GM21576 (cell line): ENCODE results near the gene GJA4.

Experiments used
- ATAC-seq: cut with Tn5 transposase; IDR thresholded peaks from one replicate; pipeline ENCODE4 v1.9.1; 2021; ENCODE audit warnings: mild to moderate bottlenecking, moderate library complexity; ENCODE audit not compliant: unreplicated experiment

The GJA4 gene

DNA sequence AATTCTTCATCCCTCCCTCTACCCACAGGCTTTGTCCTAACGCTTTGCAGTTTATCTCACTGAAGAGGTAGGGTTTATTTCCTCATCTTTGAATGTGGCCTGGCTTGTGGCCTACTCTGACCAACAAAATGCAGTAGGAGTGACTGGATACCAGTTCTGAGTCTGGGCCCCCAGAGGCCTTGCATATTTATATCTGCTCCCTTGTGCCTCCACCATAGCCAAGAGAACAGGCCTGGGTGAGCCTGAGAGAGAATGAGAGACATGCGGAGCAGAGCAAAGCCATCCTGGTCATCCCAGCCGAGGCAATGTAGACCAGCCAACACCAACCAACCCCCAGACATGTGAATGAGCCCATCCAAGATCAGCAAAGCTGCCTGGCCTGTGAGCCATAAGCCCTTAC is 36.5 kb downstream of the GJA4 start:
- ATAC-seq, result no peak

DNA sequence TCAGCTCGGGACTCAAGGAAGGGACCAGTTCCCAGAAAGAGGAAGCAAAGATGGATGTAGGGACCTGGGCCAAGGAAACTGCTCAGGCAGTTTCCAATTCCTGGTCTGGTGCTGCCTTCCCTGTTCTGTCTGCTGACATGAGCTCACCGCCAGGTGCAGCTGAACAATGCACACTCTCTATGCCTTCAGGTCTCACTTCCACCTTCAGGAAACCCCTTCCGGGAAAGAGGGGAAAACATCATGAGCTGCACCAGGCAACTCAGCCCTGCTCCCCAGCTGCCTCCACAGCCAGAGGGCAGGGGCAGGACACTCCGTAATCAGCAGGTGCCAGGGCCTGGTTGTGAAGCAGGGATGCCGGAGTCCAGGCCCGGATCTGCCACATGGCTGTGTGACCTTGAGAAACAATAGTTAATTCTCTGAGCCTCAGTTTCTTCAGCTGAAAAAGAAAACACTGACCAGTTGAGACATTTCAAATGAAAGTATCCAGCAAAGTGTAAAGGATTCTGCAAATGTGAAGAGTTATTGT is 39.0 kb downstream of the GJA4 start:
- no peak for ATAC-seq

DNA sequence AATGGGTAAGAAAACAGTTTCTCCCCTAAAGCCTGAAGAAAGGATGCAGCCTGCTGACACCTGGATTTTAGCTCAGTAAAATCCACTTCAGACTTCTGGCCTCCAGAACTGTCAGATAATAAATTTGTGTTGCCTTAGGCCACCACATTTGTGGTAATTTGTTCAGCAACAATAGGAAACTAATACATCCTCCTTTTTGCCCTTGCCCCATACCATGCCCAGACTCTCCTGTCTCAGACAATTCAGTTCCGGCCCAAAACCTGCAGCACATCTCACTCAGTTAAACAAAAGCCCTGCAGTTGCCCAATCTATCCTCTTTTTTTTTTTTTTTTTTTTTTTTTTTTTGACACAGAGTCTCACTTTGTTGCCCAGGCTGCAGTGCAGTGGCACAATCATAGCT is 40.9 kb downstream of the GJA4 start:
- ATAC-seq, result no peak

DNA sequence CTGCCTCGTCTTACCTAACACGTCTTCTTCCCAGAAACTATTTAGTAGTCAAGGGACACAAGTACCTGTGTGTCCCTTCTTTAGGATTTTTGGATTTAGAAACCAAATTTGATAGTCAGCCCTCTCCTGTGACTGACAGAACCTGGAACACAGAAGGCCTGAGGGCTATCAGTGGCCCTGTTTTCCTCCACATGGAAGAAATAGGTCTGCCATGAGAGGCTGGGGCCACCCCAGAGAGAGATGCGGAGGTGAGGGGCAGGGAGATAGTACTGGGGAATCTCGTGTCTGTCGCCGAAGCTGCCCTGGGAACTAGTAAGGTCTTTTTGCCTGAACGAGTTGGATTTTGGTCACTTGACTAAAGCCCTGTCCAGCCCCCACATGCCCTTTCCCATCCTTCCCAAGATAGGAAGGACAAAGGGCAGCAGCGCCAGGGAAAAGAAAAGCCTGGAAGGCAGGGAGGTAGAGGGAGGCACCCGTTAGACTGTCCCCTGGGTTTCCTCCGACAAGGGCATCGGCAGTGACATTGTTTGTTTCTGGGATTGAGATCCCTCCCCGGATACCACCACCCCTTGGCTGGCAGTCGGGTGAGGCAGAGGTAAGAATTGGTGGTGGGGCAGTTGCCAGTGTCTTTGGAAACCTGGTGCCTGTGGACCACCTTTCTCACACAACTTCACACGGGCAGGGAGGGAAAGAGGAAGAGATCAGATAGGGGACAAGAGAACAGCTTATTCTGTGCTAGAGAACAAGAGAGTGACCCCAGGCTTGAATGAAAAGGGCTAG is 46.9 kb downstream of the GJA4 start:
- ATAC-seq, result no peak

DNA sequence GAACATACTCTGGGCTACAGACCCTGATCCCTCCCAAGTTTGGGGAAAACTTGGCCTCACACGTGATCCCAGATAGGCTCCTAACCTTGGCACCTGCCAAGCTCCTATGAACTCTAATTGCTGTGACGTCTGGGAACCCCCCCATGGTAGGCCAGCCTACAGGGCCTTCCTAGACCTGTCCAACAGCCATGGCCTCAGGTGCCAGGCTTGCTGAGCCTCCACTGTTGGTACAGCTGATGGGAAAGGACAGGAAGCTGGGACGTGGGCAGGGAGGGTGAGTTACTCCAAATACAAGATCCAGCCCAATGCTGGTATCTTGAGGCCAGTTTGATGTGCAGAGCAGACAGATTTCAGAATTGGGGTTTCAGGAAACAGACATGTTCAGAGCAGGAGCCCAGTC is 47.6 kb downstream of the GJA4 start:
- no peak for ATAC-seq

DNA sequence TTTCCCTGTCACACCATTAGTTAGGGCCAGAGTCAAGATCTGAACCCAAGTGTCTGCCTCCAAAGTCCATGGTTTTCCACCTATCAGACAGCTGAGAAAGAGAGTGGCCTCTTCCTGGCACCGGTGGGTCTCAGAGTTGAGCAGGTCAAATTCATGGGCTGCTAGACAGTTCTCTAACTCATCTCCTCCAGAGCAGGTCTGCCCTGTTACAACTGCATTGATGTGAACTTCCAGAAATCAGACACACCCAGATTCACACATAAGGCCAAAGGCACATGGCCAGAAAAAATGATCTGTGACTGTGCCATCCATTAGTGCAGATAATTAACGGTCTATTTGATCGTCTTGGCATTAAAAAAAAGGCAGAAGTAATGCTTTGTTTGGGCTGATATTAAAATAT is 49.3 kb downstream of the GJA4 start:
- ATAC-seq, result no peak

DNA sequence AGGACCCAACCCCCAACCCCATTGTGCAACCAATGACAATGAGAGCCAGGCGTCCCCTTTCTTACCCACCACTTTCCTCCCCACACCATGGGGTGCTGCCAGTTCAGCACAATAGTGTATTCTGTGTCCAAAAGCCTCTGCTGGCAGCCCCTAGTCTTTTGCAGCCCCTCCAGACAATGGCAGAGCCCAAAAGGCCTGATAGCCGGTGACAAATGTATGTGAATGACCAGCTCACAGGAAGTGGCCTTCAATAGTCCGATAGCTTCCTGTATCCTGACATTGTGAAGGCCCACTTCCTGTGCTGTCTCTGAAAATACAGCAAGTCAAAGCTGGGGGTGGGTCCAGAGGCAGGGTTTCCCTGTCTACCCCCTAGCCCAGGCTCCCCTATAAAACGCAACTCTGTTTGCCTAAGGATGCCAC is 50.2 kb downstream of the GJA4 start:
- ATAC-seq, result no peak

DNA sequence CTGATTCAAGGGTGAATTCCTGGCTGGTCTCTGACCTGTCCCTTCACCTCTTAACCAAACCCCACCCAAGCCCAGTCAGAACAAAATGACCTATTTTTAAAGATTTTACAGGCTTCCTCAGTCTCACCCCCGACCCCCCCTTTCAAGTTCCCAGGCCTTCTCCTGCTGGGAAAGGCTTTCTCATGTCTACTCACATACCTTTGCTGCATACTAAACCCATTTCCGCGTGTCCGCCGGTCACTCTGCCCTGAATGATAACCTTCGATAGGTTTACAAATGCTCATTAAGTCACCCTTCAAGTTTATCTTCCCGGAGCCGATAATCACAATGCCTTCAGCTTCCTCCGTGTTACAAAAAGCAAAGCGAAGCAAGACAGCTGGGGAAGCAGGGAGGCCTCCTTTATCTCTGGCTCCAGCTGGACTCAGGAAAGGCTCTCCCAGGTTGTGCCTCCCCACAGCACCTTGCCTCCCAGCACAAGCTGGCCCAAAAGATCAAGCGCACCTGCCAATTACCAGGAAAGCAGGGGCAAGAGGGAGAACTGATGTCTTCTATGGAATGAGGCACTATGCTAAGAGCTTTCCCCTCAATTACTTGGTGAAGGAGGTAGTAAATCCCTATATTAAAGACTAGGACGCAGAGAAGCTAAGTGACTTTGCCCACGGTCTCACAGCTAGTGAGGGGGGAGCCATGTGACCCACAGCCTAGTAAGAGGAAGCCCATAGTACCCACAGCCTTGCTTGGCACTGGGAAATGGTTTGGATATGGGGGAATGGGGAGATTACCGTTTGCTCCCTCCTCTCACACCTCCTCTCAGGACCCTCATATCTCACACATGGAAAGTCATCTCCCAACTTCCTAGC is 50.8 kb downstream of the GJA4 start:
- ATAC-seq, result no peak

DNA sequence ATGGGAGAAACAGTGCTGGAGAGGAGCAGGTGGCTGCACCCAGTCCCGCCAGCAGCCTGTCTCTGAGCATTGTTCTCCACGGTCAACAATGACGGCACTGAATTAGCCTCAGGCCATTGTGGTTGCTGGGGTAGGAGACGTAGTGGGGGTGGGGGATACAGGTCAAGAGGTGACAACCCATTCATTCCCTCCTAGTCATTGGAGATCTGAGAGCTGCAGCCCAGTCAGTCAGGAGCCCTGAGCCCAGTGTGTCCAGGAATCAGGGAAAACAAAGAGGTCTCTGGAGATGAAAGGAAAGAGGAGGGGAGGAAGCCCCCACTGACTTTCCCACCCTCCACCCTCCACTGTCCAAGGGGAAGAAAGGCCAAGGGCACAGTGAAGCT is 51.4 kb downstream of the GJA4 start:
- ATAC-seq, result no peak
